Measurements from ENCODE around the gene LITAF.

Gene LITAF

GRCh38 chr16:11612665-11613025 is 25.9 kb upstream of the LITAF start:
- Histone ChIP-seq H3K27ac (no peak overlapping the region), H3K36me3 (replicated peaks) (no peaks in the 10 kb centered on the region), H3K4me3 (ENCODE audit: low read depth, low read length) (no peak overlapping the region), H3K27me3 (replicated peaks) (peaks cover 4% of the 10 kb centered on the region)
- no peak for DNase-seq
- TF ChIP-seq, protein P1, sequence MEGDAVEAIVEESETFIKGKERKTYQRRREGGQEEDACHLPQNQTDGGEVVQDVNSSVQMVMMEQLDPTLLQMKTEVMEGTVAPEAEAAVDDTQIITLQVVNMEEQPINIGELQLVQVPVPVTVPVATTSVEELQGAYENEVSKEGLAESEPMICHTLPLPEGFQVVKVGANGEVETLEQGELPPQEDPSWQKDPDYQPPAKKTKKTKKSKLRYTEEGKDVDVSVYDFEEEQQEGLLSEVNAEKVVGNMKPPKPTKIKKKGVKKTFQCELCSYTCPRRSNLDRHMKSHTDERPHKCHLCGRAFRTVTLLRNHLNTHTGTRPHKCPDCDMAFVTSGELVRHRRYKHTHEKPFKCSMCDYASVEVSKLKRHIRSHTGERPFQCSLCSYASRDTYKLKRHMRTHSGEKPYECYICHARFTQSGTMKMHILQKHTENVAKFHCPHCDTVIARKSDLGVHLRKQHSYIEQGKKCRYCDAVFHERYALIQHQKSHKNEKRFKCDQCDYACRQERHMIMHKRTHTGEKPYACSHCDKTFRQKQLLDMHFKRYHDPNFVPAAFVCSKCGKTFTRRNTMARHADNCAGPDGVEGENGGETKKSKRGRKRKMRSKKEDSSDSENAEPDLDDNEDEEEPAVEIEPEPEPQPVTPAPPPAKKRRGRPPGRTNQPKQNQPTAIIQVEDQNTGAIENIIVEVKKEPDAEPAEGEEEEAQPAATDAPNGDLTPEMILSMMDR (IDR thresholded peaks at IDR 0.05; ENCODE audit: low read depth, low read length, missing control alignments): no peak
- in situ Hi-C loops (cut with HindIII; ENCODE audit: low pct_ligation_motif_present, low sequenced_read_pairs): no loop called here

DNA sequence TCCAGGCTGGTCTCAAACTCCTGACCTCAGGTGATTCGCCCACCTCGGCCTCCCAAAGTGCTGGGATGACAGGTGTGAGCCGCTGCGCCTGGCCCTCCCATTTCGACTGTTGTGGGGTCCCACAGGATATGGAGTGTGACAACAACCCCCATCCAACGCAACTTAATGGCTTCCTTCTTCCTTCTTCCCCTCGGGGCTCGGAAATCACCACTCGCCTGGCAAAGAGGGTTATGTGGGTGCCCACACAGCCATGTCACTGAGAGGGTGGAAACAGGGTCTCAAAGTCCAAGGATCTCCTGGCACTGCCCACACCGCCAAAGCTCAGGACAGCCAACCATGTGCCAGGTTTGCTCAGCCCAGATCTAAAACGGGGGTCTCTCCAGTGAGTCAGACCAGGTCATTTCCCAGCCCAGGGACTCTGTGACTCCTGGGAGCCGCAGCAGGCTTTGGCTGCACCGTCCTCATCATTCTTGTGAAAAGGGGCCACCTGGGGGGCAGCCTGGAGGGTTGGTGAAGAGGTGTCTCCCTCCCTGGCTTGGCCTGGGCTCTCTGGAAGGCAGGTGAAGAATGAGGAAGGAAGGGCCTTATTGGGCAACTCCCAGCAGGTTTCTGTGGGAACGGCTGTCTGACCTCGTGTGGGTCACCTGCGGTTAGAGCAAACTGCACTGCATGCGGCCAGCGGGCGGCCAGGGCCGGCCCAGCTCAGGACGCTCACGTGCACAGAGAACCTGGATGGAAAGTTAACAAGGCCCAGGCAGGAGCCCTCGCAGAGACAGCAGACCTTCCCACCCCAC is 25.3 kb upstream of the LITAF start:
- no peak overlapping the region for H3K27ac ChIP-seq
- in situ Hi-C loops (cut with HindIII; ENCODE audit: low pct_ligation_motif_present, low sequenced_read_pairs): no loop called here
- peaks cover 4% of the 10 kb centered on the region for H3K27me3 ChIP-seq (replicated peaks)
- H3K36me3 ChIP-seq (replicated peaks): no peaks in the 10 kb centered on the region
- TF ChIP-seq, protein P1 (IDR thresholded peaks at IDR 0.05; ENCODE audit: low read depth, low read length, missing control alignments): no peak
- H3K4me3 ChIP-seq (ENCODE audit: low read depth, low read length): no peak overlapping the region
- DNase-seq: no peak

- Histone ChIP-seq H3K27ac (no peak overlapping the region), H3K36me3 (replicated peaks) (no peaks in the 10 kb centered on the region), H3K27me3 (replicated peaks) (peaks cover 4% of the 10 kb centered on the region), H3K4me3 (ENCODE audit: low read depth, low read length) (no peak overlapping the region)
- TF ChIP-seq, protein P1 (IDR thresholded peaks at IDR 0.05; ENCODE audit: low read depth, low read length, missing control alignments): peak; percentile 20
- DNase-seq: no peak
- in situ Hi-C loops (cut with HindIII; ENCODE audit: low pct_ligation_motif_present, low sequenced_read_pairs): no loop called here
Measured at GRCh38 chr16:11610580-11610979, 23.9 kb upstream of the LITAF start.

DNA sequence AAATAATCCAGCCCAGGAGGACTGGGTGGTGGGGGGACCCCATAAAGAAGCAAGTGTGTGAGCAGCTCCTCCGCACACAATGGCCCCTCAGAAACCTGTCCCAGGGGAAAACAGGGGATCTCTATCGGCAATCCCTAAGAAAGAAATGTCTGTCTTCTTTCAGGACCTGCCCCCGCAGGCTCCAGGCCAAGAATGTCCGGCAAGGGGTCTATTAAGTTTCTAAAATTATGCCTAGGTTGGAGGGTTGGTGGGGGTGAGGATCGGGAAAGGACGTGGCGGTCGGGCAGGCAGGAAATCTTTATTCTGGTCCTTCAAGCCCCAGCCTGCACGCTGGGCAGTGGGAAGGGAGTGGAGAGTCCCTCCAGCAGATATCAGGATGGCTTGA is 23.4 kb upstream of the LITAF start:
- H3K4me3 ChIP-seq (ENCODE audit: low read depth, low read length): no peak overlapping the region
- no peak for DNase-seq
- in situ Hi-C loops (cut with HindIII; ENCODE audit: low pct_ligation_motif_present, low sequenced_read_pairs): no loop called here
- TF ChIP-seq, protein P1 (IDR thresholded peaks at IDR 0.05; ENCODE audit: low read depth, low read length, missing control alignments): no peak
- no peak overlapping the region for H3K27ac ChIP-seq
- peaks cover 4% of the 10 kb centered on the region for H3K27me3 ChIP-seq (replicated peaks)
- H3K36me3 ChIP-seq (replicated peaks): no peaks in the 10 kb centered on the region

DNA sequence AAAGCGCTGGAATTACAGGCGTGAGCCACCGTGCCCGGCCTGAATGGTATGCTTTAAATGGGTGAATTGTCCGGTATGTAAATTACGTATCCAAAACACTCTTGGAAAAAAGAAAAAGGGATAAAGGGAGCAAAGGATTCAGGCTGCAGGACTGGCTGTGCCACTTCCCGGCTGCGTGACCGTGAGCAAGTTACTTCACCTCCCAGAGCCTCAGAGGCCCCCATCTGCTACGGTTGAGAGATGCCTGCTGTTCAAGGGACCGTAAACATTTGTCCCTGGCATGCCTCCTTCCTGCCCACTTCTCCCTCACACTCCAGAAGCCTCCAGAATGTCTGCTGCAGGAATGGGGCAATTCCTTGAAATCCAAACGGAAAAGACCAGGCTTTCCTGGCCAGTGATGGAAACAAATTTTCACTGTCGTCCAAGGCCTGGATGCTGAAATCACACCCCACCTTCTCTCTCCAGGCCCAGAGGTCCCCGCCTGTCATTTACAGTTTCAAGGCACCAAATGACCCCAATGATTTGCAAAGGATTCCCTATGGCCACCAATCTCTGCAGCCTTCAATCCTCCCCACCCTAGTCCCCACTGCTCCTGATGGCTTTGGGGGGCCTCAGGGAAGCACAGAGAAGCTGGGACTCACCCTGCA is 22.9 kb upstream of the LITAF start:
- TF ChIP-seq, protein P1 (IDR thresholded peaks at IDR 0.05; ENCODE audit: low read depth, low read length, missing control alignments): no peak
- Histone ChIP-seq H3K27me3 (replicated peaks) (peaks cover 4% of the 10 kb centered on the region), H3K27ac (no peak overlapping the region), H3K36me3 (replicated peaks) (no peaks in the 10 kb centered on the region), H3K4me3 (ENCODE audit: low read depth, low read length) (no peak overlapping the region)
- no peak for DNase-seq
- in situ Hi-C loops (cut with HindIII; ENCODE audit: low pct_ligation_motif_present, low sequenced_read_pairs): no loop called here

Measured in brain microvascular endothelial cell (primary cell).